ENCODE measurements around the gene CEP89. TPM values are rescaled to one million over a fixed set of nuclear protein-coding genes. Genes with fewer than 3 reads are reported as not detected.
"Not testable (repeated sequence)": the region's sequence is repeated elsewhere in the genome, so short reads cannot be mapped to it uniquely, and the experiment has no call there.

Gene CEP89
- total RNA-seq, 2 experiments from 2014 or later: 16.2 to 18.5 TPM

GRCh38 chr19:32995966-32996365, 24.2 kb upstream of the CEP89 start:
- H3K4me1 Mint-ChIP-seq: peaks cover 12% of the 10 kb centered on the region
- H3K4me3 Mint-ChIP-seq; H3K27me3 Mint-ChIP-seq; POLR2A ChIA-PET; intact Hi-C loops (cut with DNase I, micrococcal nuclease); H3K36me3 Mint-ChIP-seq (ENCODE audit: low read depth); ATAC-seq; CTCF ChIA-PET; H3K9me3 Mint-ChIP-seq (ENCODE audit: low read depth); H3K27ac Mint-ChIP-seq; DNase-seq: not testable (repeated sequence)

GRCh38 chr19:32988724-32989123, 17.0 kb upstream of the CEP89 start:
- intact Hi-C loops (cut with DNase I, micrococcal nuclease): no loop called here
- ATAC-seq (no peak), DNase-seq (no peak)
- CTCF ChIA-PET: no interaction called here
- H3K9me3 Mint-ChIP-seq (ENCODE audit: low read depth): no peaks in the 10 kb centered on the region
- H3K36me3 Mint-ChIP-seq (ENCODE audit: low read depth): no peaks in the 10 kb centered on the region
- POLR2A ChIA-PET: no interaction called here
- peaks cover 2% of the 10 kb centered on the region for H3K4me1 Mint-ChIP-seq
- no peaks in the 10 kb centered on the region for H3K27me3 Mint-ChIP-seq
- H3K4me3 Mint-ChIP-seq: no peak overlapping the region
- no peak overlapping the region for H3K27ac Mint-ChIP-seq

DNA sequence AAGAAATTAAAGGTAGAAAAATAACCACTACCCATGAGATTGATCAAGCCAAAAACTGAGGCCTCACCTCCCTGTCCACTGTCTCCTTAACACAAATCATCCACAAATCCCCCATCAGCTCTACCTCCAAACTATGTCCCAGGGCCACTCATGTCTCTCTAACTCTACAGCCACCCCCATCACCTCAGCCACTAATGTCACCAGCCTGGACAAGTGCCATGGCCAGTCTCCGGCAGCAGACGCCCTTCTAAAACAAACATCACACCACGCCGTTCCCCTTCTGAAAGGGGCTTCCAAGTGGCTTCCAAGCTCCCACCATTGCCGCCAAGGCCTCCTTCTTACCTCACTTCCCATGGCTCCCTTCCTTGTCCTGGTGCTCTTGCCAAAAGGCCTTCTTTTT, 16.5 kb upstream of the CEP89 start:
- intact Hi-C loops (cut with DNase I, micrococcal nuclease); POLR2A ChIA-PET; DNase-seq; H3K36me3 Mint-ChIP-seq (ENCODE audit: low read depth); H3K27ac Mint-ChIP-seq; H3K9me3 Mint-ChIP-seq (ENCODE audit: low read depth); ATAC-seq; H3K27me3 Mint-ChIP-seq; H3K4me1 Mint-ChIP-seq; H3K4me3 Mint-ChIP-seq: not testable (repeated sequence)
- CTCF ChIA-PET: interaction anchor here (1.2 kb wide), 1 partner anchor 297 kb away, joined by 3 read pairs; the partner anchor contains the start of gene NUDT19

DNA sequence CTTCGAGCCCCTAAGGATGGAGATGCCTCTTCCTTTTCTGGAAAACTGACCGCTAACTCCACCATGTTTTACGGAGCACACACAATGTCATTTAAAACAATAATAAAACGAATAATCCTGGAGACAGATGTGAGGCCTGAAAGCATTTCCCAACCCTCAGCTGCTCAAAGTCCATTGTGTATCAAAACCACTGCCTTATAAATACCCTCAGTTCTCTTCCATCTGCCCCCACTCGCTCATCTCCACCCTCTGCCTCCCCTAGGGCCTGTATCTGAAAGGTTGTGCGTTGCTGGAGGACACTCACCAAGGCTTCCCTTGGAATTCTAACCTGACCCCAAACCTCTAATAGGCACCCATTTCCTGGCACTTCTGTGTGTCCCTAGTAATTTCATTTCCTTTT, 10.7 kb upstream of the CEP89 start:
- intact Hi-C loops (cut with DNase I, micrococcal nuclease); H3K4me1 Mint-ChIP-seq; POLR2A ChIA-PET; ATAC-seq; H3K27me3 Mint-ChIP-seq; CTCF ChIA-PET; H3K4me3 Mint-ChIP-seq; H3K9me3 Mint-ChIP-seq (ENCODE audit: low read depth); H3K27ac Mint-ChIP-seq; DNase-seq; H3K36me3 Mint-ChIP-seq (ENCODE audit: low read depth): not testable (repeated sequence)

DNA sequence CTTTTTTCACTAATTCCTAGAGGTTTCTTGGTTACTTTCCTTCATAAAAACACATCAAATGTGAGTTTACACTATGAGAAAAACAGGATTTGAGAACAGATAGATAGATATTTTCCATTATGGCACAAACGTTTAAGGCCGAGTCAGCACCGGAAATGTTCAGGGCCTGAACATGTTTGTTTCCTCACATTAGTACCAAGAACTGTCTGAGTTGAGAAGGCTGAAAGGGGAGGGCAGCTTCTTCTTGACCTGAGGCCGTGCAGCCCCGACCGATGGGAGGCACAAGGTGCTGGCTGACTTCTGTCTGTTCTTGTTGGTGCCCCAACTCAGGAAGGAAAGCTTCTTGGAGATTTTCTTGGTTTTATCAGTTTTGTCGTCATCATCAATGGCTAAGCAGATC, 8.0 kb upstream of the CEP89 start:
- ATAC-seq; H3K27me3 Mint-ChIP-seq; POLR2A ChIA-PET; H3K4me1 Mint-ChIP-seq; H3K27ac Mint-ChIP-seq; H3K4me3 Mint-ChIP-seq; H3K9me3 Mint-ChIP-seq (ENCODE audit: low read depth); intact Hi-C loops (cut with DNase I, micrococcal nuclease); CTCF ChIA-PET; DNase-seq: not testable (repeated sequence)
- peaks cover 15% of the 10 kb centered on the region for H3K36me3 Mint-ChIP-seq (ENCODE audit: low read depth)

GRCh38 chr19:32977813-32978212, 6.1 kb upstream of the CEP89 start:
- H3K9me3 Mint-ChIP-seq (ENCODE audit: low read depth); H3K4me1 Mint-ChIP-seq; CTCF ChIA-PET; H3K27ac Mint-ChIP-seq; POLR2A ChIA-PET; H3K27me3 Mint-ChIP-seq; H3K4me3 Mint-ChIP-seq; ATAC-seq; DNase-seq: not testable (repeated sequence)
- peaks cover 15% of the 10 kb centered on the region for H3K36me3 Mint-ChIP-seq (ENCODE audit: low read depth)
- intact Hi-C loops (cut with DNase I, micrococcal nuclease): loop anchor here in 1 of 2 experiments (2.0 kb wide), 1 partner anchor 149 kb away; no protein-coding TSS in a partner anchor

DNA sequence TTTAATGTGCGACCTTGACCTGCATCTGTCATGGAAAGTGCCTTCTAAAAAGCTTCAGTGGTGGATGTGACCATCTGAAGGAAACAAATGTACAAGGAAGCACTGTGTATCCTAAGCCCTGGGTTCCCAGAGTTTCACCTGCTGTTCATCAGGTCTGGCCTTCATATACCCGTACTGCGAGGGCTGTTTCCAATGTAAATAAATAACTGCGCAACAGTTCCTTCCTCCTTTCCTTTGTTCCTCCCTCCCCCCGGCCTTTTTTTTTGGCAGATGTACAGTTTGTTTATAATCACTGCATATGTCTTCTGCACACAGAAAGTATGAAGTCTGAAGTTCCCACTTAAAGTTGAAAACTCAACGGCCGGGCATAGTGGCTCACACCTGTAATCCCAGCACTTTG, 5.5 kb upstream of the CEP89 start:
- Mint-ChIP-seq H3K4me3 (no peak overlapping the region), H3K4me1 (peaks cover 3% of the 10 kb centered on the region), H3K36me3 (ENCODE audit: low read depth) (peaks cover 15% of the 10 kb centered on the region), H3K27ac (no peak overlapping the region), H3K9me3 (ENCODE audit: low read depth) (no peaks in the 10 kb centered on the region), H3K27me3 (no peaks in the 10 kb centered on the region)
- intact Hi-C loops (cut with DNase I, micrococcal nuclease): loop anchor here in 1 of 2 experiments (2.0 kb wide), 1 partner anchor 150 kb away; no protein-coding TSS in a partner anchor
- ATAC-seq (no peak), DNase-seq (no peak)
- POLR2A ChIA-PET: no interaction called here
- CTCF ChIA-PET: interaction anchor here (0.9 kb wide), 1 partner anchor 136 kb away, joined by 3 read pairs; no protein-coding TSS in a partner anchor

GRCh38 chr19:32976223-32976805, 4.6 kb upstream of the CEP89 start:
- POLR2A ChIA-PET: interaction anchor here (0.6 kb wide), 1 partner anchor 66 kb away, joined by 3 read pairs; no protein-coding TSS in a partner anchor
- DNase-seq (peak; percentile 85), ATAC-seq (no peak)
- CTCF ChIA-PET: interaction anchor here (0.6 to 1.9 kb wide), 16 partner anchors 11 to 604 kb away, joined by 3 to 6 read pairs (median 3); partner anchors contain the start of gene GPATCH1
- Mint-ChIP-seq H3K9me3 (ENCODE audit: low read depth) (no peaks in the 10 kb centered on the region), H3K36me3 (ENCODE audit: low read depth) (peaks cover 18% of the 10 kb centered on the region), H3K27me3 (no peaks in the 10 kb centered on the region), H3K4me3 (no peak overlapping the region), H3K27ac (no peak overlapping the region), H3K4me1 (peaks cover 3% of the 10 kb centered on the region)
- intact Hi-C loops (cut with DNase I, micrococcal nuclease): loop anchor here (1.0 to 2.0 kb wide), 3 partner anchors 105 to 150 kb away; partner anchors contain the start of gene GPATCH1 (in 1 of the 2)

DNA sequence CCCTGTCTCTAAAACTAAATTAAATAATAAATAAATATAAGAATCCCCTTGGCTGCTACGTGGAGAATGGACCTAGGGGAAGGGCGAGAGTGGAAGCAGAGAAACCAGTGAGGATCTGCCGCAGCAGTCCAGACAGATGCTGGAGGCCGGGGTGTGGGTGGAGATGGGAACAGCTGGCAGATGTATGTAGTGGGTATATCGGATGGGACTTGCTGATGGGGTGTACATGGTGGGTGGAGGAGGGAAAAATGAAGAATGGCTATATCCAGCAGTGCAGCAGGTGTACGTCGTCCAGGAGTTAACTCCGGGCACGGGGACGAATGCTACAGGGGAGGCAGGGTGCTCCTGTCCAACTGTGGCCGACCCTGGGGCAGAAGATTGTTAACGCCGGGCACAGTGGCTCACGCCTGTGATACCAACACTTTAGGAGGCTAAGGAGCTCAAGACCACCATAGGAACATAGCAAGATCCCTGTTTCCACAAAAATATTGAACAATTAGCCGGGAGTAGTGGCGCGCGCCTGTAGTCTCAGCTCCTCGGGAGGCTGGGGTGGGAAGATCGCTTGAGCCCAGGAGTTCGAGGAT, 654 bp downstream of the CEP89 start:
- DNase-seq (no peak), ATAC-seq (no peak)
- intact Hi-C loops (cut with DNase I, micrococcal nuclease): loop anchor here (1.0 to 5.0 kb wide), 3 partner anchors 206 to 551 kb away; partner anchors contain the start of genes NUDT19 (in 1 of the 2) and PEPD (in 1 of the 2)
- Mint-ChIP-seq H3K27me3 (no peaks in the 10 kb centered on the region), H3K27ac (peak overlapping the region; percentile 65), H3K4me1 (peaks cover 11% of the 10 kb centered on the region), H3K9me3 (ENCODE audit: low read depth) (no peaks in the 10 kb centered on the region), H3K36me3 (ENCODE audit: low read depth) (peaks cover 12% of the 10 kb centered on the region), H3K4me3 (peak overlapping the region; percentile 98)
- POLR2A ChIA-PET: no interaction called here
- CTCF ChIA-PET: interaction anchor here (1.0 to 1.2 kb wide), 2 partner anchors 154 to 213 kb away, joined by 3 to 4 read pairs; no protein-coding TSS in a partner anchor

DNA sequence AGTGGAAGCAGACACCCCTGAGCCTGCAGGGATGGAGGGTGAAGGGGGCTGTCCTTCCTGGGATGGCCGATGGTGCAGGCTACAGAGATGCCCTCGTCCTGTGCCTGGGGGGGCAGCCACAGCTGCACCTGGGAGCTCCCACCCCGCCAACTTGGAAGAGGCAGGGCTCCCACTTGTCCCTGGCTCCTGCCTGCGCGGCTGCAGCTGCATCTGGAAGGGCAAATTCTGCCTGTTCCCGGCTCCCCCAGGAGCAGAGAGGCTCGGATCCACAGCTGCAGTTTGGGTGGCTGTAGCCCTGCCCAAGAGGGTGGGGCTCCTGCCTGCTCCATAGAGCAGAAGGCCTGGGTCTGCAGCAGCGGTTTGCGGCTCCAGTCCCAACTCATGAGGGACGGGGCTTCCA, 2.2 kb downstream of the CEP89 start:
- intact Hi-C loops (cut with DNase I, micrococcal nuclease): no loop called here
- DNase-seq (no peak), ATAC-seq (no peak)
- Mint-ChIP-seq H3K4me3 (peak overlapping the region; percentile 38), H3K9me3 (ENCODE audit: low read depth) (no peaks in the 10 kb centered on the region), H3K4me1 (peaks cover 11% of the 10 kb centered on the region), H3K27me3 (no peaks in the 10 kb centered on the region), H3K27ac (no peak overlapping the region), H3K36me3 (ENCODE audit: low read depth) (peaks cover 9% of the 10 kb centered on the region)
- ChIA-PET CTCF (interaction anchor here (0.8 kb wide), 1 partner anchor 370 kb away, joined by 4 read pairs; no protein-coding TSS in a partner anchor), POLR2A (no interaction called here)

- H3K36me3 Mint-ChIP-seq (ENCODE audit: low read depth): peaks cover 19% of the 10 kb centered on the region
- no peak overlapping the region for H3K4me3 Mint-ChIP-seq
- H3K4me1 Mint-ChIP-seq: peaks cover 8% of the 10 kb centered on the region
- no peaks in the 10 kb centered on the region for H3K9me3 Mint-ChIP-seq (ENCODE audit: low read depth)
- no peak overlapping the region for H3K27ac Mint-ChIP-seq
- CTCF ChIA-PET: interaction anchor here (1.0 kb wide), 1 partner anchor 9 kb away, joined by 3 read pairs; no protein-coding TSS in a partner anchor
- intact Hi-C loops (cut with DNase I, micrococcal nuclease): no loop called here
- ATAC-seq (no peak), DNase-seq (no peak)
- POLR2A ChIA-PET: no interaction called here
- H3K27me3 Mint-ChIP-seq: no peaks in the 10 kb centered on the region
Observed at GRCh38 chr19:32966750-32967149, 5.0 kb downstream of the CEP89 start.

GRCh38 chr19:32945260-32945659, 26.5 kb downstream of the CEP89 start:
- H3K36me3 Mint-ChIP-seq (ENCODE audit: low read depth): peaks cover 51% of the 10 kb centered on the region
- CTCF ChIA-PET: interaction anchor here (0.6 kb wide), 3 partner anchors 27 to 312 kb away, joined by 3 to 4 read pairs (median 3); no protein-coding TSS in a partner anchor

More at GRCh38 chr19:32945260-32945659, 26.5 kb downstream of the CEP89 start:
- peaks cover 3% of the 10 kb centered on the region for H3K9me3 Mint-ChIP-seq (ENCODE audit: low read depth)
- no peak for DNase-seq
- no peak overlapping the region for H3K27ac Mint-ChIP-seq
- no peak overlapping the region for H3K4me3 Mint-ChIP-seq
- intact Hi-C loops (cut with DNase I, micrococcal nuclease): no loop called here
- POLR2A ChIA-PET: no interaction called here
- ATAC-seq: no peak
- no peaks in the 10 kb centered on the region for H3K4me1 Mint-ChIP-seq
- no peaks in the 10 kb centered on the region for H3K27me3 Mint-ChIP-seq

Data from activated CD4-positive, alpha-beta T cell treated with anti-CD3 and anti-CD28 coated beads for 36 hours (primary cell).